Lower leg skin (tissue), 4 donors: Measurements from ENCODE around the gene DCAF4. TPM values are rescaled to one million over a fixed set of nuclear protein-coding genes. Genes with fewer than 3 reads are reported as not detected.
"Not testable (repeated sequence)": the region's sequence is repeated elsewhere in the genome, so short reads cannot be mapped to it uniquely, and the experiment has no call there.

Experiments used
- DNase-seq, 2 donors: peaks; one replicate each; pipeline ENCODE4 v3.0.0-alpha.2; 2019; ENCODE audit warnings: low spot score in 2 of 2
- H3K4me3 ChIP-seq: fragments of 200-600 bp; sonication (generic); 2 replicates; pipeline ENCODE4 v1.5.1; 2017; ENCODE audit warnings: mild to moderate bottlenecking, low read depth; ENCODE audit not compliant: poor library complexity, severe bottlenecking
- CTCF ChIP-seq, 3 donors: fragments of 450-650 bp; IDR thresholded peaks; one replicate each; pipeline ENCODE4 v1.5.1; 2016; ENCODE audit warnings: antibody characterized with exemption in 3 of 3, mild to moderate bottlenecking in 3 of 3, moderate library complexity in 2 of 3
- POLR2A ChIP-seq, 2 donors: fragments of 450-650 bp; IDR thresholded peaks; one replicate each; pipeline ENCODE4 v1.6.1; 2016 to 2017; ENCODE audit warnings: antibody characterized with exemption in 2 of 2, mild to moderate bottlenecking in 1 of 2, moderate library complexity in 1 of 2
- WGBS, 2 donors: methylation state at CpG; one replicate each; pipeline ENCODE4 v1.1.5; 2018; 5-methylcytosine and 5-hydroxymethylcytosine counted together
- intact Hi-C: fragments of 100-400 bp; cut with DNase I; formaldehyde crosslinking; loops from one replicate; pipeline ENCODE4 v1.15.0; 2023; ENCODE audit warnings: low total_unique reads
- total RNA-seq, 4 donors: library from RNA; depleted of rRNA; stranded (reverse); fragments of >200 nt; gene quantifications; one replicate each; pipeline ENCODE4 v1.1.0, GENCODE V29; 2016

Gene DCAF4
- total RNA-seq, 4 donors from 2014 or later = 24.0 to 40.5 (median 35.8) TPM

GRCh38 chr14:72946491-72946890 lies 20.2 kb downstream of the DCAF4 start:
- H3K4me3 ChIP-seq = no peak overlapping the region
- WGBS, 2 donors = 92 to 96% methylated on average over 8 of the region's 8 CpGs
- intact Hi-C loops = no loop called here
- TF ChIP-seq CTCF (IDR thresholded peaks at IDR 0.05) = no peak
- TF ChIP-seq POLR2A (IDR thresholded peaks at IDR 0.05) = no peak
- DNase-seq = no peak

- TF ChIP-seq POLR2A (IDR thresholded peaks at IDR 0.05) (no peak), CTCF (IDR thresholded peaks at IDR 0.05) (no peak)
- intact Hi-C loops = no loop called here
- no peak for DNase-seq
- no peak overlapping the region for H3K4me3 ChIP-seq
- 90 to 93% methylated on average over 8 to 9 of the region's 9 CpGs for WGBS, 2 donors
Measured at GRCh38 chr14:72947366-72948160, 21.3 kb downstream of the DCAF4 start.

DNA sequence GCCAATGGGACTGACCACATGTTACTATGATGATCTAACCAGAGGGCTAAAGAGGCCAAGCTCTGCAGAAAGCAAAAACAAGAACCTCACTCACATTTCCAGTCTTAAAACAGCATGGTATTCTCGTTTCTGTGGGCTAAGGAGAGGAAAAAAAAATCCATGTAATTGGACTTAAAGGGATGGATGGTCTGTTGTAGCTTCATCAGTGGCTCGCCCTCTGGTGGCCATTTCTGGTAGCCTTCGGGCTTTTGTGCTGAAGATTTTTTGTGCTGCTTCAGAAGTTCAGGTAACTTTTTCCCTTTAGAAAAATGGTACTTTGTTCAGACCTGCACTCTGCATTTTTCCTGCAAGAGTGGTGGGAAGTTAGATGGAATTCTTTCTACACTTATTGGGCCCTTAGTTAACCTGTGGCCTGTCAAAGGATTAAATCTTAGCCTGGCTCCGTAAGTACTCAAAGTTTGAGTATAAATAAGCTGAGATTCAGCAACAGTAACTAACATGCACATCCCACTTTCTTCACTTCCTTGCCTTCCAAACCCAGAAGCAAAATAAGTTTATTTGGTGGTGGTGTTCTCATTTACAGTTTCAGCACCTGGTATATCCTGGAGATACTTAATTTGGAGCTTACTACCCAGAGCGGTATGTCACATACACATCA lies 22.3 kb downstream of the DCAF4 start:
- H3K4me3 ChIP-seq = no peak overlapping the region
- intact Hi-C loops = no loop called here
- WGBS, 2 donors = 38 to 40% methylated on average over 5 of the region's 5 CpGs
- peak; percentile 50 to 91 for DNase-seq
- peak in 1 of 3 donors; percentile 51 for TF ChIP-seq CTCF (IDR thresholded peaks at IDR 0.05)
- TF ChIP-seq POLR2A (IDR thresholded peaks at IDR 0.05) = no peak

DNA sequence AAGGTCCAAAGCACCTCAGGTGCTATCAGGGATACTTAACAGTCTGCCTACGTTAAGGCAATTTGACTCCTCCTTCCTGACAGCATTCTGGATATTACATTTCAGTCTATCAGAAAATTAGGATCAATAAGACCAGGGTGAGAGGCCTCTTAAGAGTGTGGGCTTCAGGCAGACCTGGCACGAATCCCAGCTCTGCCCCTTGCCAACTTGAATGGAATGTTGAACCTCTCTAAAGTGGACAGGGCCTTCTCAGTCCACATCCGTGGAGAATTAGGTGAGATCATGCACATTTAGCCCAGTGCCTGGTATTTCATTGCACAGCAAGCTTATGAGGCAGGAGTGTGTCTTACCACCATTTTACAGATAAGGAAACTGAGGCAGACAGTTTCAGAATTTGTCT lies 25.9 kb downstream of the DCAF4 start:
- TF ChIP-seq CTCF (IDR thresholded peaks at IDR 0.05) (no peak), POLR2A (IDR thresholded peaks at IDR 0.05) (no peak)
- DNase-seq = no peak
- intact Hi-C loops = no loop called here
- 78 to 79% methylated on average over 3 of the region's 3 CpGs for WGBS, 2 donors
- H3K4me3 ChIP-seq = no peak overlapping the region

DNA sequence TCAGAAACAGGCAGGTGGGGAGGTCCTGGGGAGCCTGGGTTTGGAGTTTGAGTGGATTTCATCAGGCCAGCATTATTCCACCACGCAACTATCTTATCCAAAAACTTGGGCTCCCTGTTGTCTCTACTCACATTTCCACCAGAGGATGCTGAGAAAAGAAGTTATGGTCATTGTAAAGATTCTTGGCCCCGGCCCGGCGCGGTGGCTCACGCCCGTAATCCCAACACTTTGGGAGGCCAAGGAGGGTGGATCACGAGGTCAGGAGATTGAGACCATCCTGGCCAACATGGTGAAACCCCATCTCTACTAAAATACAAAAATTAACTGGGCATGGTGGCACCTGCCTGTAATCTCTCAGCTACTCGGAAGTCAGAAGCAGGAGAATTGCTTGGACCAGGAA lies 30.5 kb downstream of the DCAF4 start:
- 95 to 96% methylated on average over 9 of the region's 9 CpGs for WGBS, 2 donors
- H3K4me3 ChIP-seq, DNase-seq, intact Hi-C loops: not testable (repeated sequence)

- intact Hi-C loops = no loop called here
- no peak for DNase-seq
- no peak for TF ChIP-seq CTCF (IDR thresholded peaks at IDR 0.05)
- no peak for TF ChIP-seq POLR2A (IDR thresholded peaks at IDR 0.05)
- H3K4me3 ChIP-seq = no peak overlapping the region
- 89 to 96% methylated on average over 3 of the region's 3 CpGs for WGBS, 2 donors
Measured at GRCh38 chr14:72957213-72957612, 30.9 kb downstream of the DCAF4 start.
